HG03521 (cell line): ENCODE results near the gene NKX6-2.
"Not testable (repeated sequence)": the region's sequence is repeated elsewhere in the genome, so short reads cannot be mapped to it uniquely, and the experiment has no call there.

Experiments
- ATAC-seq: cut with Tn5 transposase; IDR thresholded peaks from one replicate; pipeline ENCODE4 v1.9.1; 2021; ENCODE audit warnings: mild to moderate bottlenecking, moderate library complexity; ENCODE audit not compliant: unreplicated experiment

Gene NKX6-2

GRCh38 chr10:132743196-132743924 is 42.6 kb downstream of the NKX6-2 start:
- ATAC-seq: not testable (repeated sequence)

GRCh38 chr10:132742837-132743194 is 43.1 kb downstream of the NKX6-2 start:
- ATAC-seq: no peak

GRCh38 chr10:132742167-132742836 is 43.6 kb downstream of the NKX6-2 start:
- no peak for ATAC-seq

- no peak for ATAC-seq
Observed at GRCh38 chr10:132740588-132740987, 45.4 kb downstream of the NKX6-2 start.

GRCh38 chr10:132739225-132739613 is 46.7 kb downstream of the NKX6-2 start:
- ATAC-seq: no peak

GRCh38 chr10:132738454-132739224 is 47.3 kb downstream of the NKX6-2 start:
- no peak for ATAC-seq

GRCh38 chr10:132737390-132738048 is 48.4 kb downstream of the NKX6-2 start:
- ATAC-seq: no peak

GRCh38 chr10:132735923-132736391 is 50.0 kb downstream of the NKX6-2 start:
- no peak for ATAC-seq

GRCh38 chr10:132735341-132735775 is 50.6 kb downstream of the NKX6-2 start:
- ATAC-seq: no peak

GRCh38 chr10:132733926-132734325 is 52.0 kb downstream of the NKX6-2 start:
- no peak for ATAC-seq
